ENCODE measurements around the gene LCA5L. TPM values are rescaled to one million over a fixed set of nuclear protein-coding genes. Genes with fewer than 3 reads are reported as not detected.

The LCA5L gene
- 0.47 TPM for polyA plus RNA-seq (2012; ENCODE audit: missing spikeins)

DNA sequence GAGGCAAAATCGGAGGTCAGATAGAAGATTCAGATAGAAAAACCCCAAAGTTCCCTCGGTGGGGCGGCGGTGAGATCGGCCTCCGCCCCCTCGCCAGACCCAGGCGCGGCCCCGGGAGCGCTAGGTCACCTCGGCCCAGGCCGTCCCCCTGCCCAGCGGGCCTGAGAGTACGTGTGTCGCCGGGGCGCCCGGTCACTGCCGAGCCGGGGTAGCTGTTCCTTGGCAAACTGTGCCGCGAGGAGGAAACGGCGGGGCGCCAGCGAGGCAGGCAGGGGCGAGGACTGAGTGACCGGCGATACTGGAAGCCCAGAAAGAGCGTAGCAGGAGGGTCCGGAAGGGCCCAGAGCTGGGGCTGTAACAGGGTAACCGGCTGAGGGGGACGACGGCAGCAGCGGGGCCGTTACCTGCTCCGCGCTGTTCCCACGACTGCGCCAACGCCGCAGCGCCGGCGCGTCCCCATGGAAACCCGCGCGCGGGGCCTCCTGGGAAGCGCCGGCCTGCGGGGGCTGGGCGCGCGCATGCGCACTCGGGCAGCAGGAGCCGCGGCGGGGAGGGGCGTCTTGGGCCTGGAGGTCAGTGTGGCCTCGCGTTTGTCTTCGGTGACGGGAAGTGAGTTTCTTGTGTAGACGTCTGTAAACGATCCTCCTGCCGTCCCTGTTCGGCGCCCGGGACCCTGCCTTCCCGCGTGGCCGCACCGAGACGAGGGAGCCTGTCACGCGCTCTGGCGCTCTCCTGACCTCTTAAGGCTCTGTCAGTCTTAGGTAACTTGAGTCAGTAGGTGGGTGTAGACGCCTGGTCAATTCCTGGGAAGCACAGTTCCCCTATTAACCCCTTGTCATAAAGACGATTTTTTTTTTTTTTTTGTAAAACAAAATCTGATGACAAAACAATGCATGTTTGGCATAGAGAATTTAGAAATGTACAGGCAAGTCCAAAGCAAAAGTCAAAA lies at the start of gene LCA5L:
Gene LCA5L, minus strand, starts transcription at position 458 of the 949 bp plus-strand sequence. CDS start 17,285 bp downstream, outside the sequence.
- TF ChIP-seq POLR2AphosphoS5 (IDR thresholded peaks at IDR 0.05; ENCODE audit: low read depth, low read length) (peak; percentile 69), POLR2A (IDR thresholded peaks at IDR 0.05; ENCODE audit: low read depth, low read length) (peak; percentile 82), TAF1 (IDR thresholded peaks at IDR 0.05; ENCODE audit: borderline replicate concordance, low read depth, low read length) (peak; percentile 57)
- peak; percentile 97 for FAIRE-seq
- DNase-seq (ENCODE audit: insufficient read length) = peak; percentile 92

DNA sequence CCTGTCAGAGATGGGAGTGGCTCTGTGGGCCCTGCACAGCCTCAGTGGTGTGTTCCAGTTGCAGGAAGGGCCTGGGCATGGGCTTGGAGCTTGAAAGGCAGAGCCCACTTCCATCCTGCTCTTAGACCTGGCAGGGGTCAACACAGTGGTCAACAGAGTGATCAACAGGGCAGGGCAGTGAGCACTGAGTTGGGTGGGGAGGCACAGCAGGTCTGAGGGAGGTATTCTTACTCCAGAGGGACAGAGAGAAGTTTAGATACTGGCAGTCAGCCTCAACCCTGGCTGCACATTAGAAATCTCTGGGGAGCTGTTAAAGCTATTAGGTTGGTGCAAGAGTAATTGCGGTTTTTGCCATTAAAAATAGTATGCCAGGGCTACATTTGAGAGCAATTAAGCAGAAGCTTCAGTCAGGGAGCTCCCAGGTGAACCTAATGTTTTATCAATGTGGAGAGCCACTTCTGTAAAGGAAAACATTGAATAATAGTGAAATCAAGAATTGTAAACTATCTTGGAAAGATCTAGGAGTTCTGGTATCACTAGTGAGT lies 43.9 kb upstream of the LCA5L start:
- FAIRE-seq (no peak), DNase-seq (ENCODE audit: insufficient read length) (no peak)
- TF ChIP-seq TAF1 (IDR thresholded peaks at IDR 0.05; ENCODE audit: borderline replicate concordance, low read depth, low read length) = no peak
- no peak for TF ChIP-seq POLR2A (IDR thresholded peaks at IDR 0.05; ENCODE audit: low read depth, low read length)
- no peak for TF ChIP-seq POLR2AphosphoS5 (IDR thresholded peaks at IDR 0.05; ENCODE audit: low read depth, low read length)

DNA sequence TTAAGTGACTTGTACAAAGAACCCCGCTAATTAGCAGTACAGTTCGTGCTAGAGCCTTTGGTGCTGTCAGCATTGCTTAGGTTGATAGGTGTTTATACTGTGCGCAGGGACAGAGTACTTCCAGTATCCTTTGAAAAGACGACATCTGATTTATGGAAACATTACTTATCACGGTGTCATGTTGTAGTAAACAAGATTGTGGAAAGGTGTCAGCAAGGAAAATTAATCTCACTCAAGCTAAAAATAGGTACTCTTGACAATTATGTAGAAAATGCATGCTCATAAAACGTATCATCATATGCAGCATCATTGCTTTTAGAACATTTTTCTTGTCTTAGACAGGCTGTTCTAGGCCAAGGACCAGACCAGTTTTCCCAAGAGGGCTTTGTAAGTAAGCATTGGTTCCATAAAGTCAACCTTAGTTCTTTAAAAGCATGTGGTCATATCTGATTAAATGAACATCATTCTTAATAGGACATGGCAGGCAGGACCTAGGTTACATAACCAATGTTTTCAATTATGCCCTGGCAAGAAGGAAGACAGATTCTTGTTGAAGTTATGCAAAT lies 39.2 kb upstream of the LCA5L start:
- no peak for FAIRE-seq
- DNase-seq (ENCODE audit: insufficient read length) = no peak
- TF ChIP-seq POLR2A (IDR thresholded peaks at IDR 0.05; ENCODE audit: low read depth, low read length) = no peak
- TF ChIP-seq TAF1 (IDR thresholded peaks at IDR 0.05; ENCODE audit: borderline replicate concordance, low read depth, low read length) = no peak
- no peak for TF ChIP-seq POLR2AphosphoS5 (IDR thresholded peaks at IDR 0.05; ENCODE audit: low read depth, low read length)

GRCh38 chr21:39483917-39484316 lies 38.3 kb upstream of the LCA5L start:
- FAIRE-seq (no peak), DNase-seq (ENCODE audit: insufficient read length) (no peak)

GRCh38 chr21:39481886-39482285 lies 36.3 kb upstream of the LCA5L start:
- no peak for FAIRE-seq
- DNase-seq (ENCODE audit: insufficient read length) = no peak
- TF ChIP-seq TAF1 (IDR thresholded peaks at IDR 0.05; ENCODE audit: borderline replicate concordance, low read depth, low read length) (no peak), POLR2AphosphoS5 (IDR thresholded peaks at IDR 0.05; ENCODE audit: low read depth, low read length) (no peak), POLR2A (IDR thresholded peaks at IDR 0.05; ENCODE audit: low read depth, low read length) (no peak)

More at GRCh38 chr21:39483917-39484316, 38.3 kb upstream of the LCA5L start:
- no peak for TF ChIP-seq TAF1 (IDR thresholded peaks at IDR 0.05; ENCODE audit: borderline replicate concordance, low read depth, low read length)
- no peak for TF ChIP-seq POLR2A (IDR thresholded peaks at IDR 0.05; ENCODE audit: low read depth, low read length)

DNA sequence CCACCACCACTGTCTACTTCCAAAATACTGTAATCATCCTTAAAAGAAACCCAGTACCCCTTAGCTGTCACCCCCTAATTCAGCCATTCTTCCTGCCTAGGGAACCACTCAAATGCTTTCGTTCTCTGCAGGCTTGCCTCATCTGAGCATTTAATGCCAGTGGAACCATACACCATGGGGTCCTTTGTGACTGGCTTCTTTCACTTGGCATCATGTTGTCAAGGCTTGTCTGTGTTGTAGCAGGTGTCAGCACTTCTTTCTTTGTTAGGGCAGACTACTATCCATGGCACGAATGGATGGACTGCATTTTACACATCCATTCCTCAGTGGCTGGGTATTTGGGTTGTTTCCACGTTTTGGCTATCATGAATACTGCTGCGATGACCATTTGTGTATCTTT lies 34.7 kb upstream of the LCA5L start:
- FAIRE-seq (no peak), DNase-seq (ENCODE audit: insufficient read length) (no peak)
- TF ChIP-seq TAF1 (IDR thresholded peaks at IDR 0.05; ENCODE audit: borderline replicate concordance, low read depth, low read length) (no peak), POLR2A (IDR thresholded peaks at IDR 0.05; ENCODE audit: low read depth, low read length) (no peak), POLR2AphosphoS5 (IDR thresholded peaks at IDR 0.05; ENCODE audit: low read depth, low read length) (no peak)

GRCh38 chr21:39479814-39480182 lies 34.2 kb upstream of the LCA5L start:
- no peak for FAIRE-seq
- no peak for TF ChIP-seq TAF1 (IDR thresholded peaks at IDR 0.05; ENCODE audit: borderline replicate concordance, low read depth, low read length)
- TF ChIP-seq POLR2A (IDR thresholded peaks at IDR 0.05; ENCODE audit: low read depth, low read length) = no peak
- TF ChIP-seq POLR2AphosphoS5 (IDR thresholded peaks at IDR 0.05; ENCODE audit: low read depth, low read length) = no peak
- no peak for DNase-seq (ENCODE audit: insufficient read length)

DNA sequence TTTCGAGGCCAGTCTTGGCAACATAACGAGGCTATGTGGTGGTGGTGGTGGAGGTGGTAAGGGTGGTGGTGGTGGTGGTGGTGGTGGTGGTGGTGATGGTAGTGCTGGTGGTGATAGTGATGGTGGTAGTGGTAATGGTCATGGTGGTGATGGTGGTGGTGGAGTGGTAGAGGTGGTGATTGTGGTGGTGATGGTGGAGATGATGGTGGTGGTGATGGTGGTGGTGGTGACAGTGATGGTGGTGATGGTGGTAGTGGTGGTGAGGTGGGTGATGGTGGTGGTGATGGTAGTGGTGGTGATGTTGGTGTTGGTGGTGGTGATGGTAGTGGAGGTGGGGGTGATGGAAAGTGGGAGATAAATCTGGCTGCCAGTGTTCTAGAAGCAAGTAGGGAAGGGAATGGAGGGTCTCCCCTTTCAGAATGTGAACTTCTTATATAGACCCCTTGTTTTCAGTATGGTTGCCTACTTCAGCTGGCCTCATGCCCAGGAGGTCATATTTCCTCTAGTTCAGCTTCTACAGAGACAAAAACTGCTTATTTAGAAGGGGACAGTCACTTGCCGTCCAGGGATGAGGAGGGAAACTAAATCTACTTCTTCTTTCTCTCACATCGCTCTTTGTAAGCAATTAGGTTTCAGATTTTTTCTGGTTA lies 33.7 kb upstream of the LCA5L start:
- FAIRE-seq (no peak), DNase-seq (ENCODE audit: insufficient read length) (no peak)
- no peak for TF ChIP-seq TAF1 (IDR thresholded peaks at IDR 0.05; ENCODE audit: borderline replicate concordance, low read depth, low read length)
- TF ChIP-seq POLR2A (IDR thresholded peaks at IDR 0.05; ENCODE audit: low read depth, low read length) = no peak

GRCh38 chr21:39474611-39475010 lies 29.0 kb upstream of the LCA5L start:
- DNase-seq (ENCODE audit: insufficient read length) (no peak), FAIRE-seq (no peak)
- no peak for TF ChIP-seq POLR2A (IDR thresholded peaks at IDR 0.05; ENCODE audit: low read depth, low read length)
- no peak for TF ChIP-seq POLR2AphosphoS5 (IDR thresholded peaks at IDR 0.05; ENCODE audit: low read depth, low read length)
- TF ChIP-seq TAF1 (IDR thresholded peaks at IDR 0.05; ENCODE audit: borderline replicate concordance, low read depth, low read length) = no peak

DNA sequence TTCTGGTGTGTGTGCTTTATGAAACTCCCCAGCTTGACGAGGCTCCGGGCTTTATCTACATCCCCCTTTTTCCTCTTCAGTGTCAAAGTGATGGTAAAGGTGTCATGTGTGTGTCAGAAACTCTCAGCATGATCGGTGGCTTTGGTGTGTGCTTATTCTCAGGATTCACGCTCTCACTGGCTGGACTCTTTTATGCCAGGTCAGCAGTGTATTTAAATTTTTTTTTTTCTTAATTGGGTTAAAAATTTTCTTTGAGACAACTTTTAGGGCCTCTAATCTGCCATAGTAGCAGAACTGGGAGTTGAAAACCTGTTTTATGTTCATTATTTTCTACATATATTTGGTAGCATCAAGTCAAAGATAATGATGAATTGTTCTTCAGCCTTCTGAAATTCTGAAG lies 27.2 kb upstream of the LCA5L start:
- DNase-seq (ENCODE audit: insufficient read length) (no peak), FAIRE-seq (no peak)
- no peak for TF ChIP-seq POLR2A (IDR thresholded peaks at IDR 0.05; ENCODE audit: low read depth, low read length)
- no peak for TF ChIP-seq TAF1 (IDR thresholded peaks at IDR 0.05; ENCODE audit: borderline replicate concordance, low read depth, low read length)
- no peak for TF ChIP-seq POLR2AphosphoS5 (IDR thresholded peaks at IDR 0.05; ENCODE audit: low read depth, low read length)

GRCh38 chr21:39471598-39471997 lies 26.0 kb upstream of the LCA5L start:
- FAIRE-seq (no peak), DNase-seq (ENCODE audit: insufficient read length) (no peak)
- no peak for TF ChIP-seq TAF1 (IDR thresholded peaks at IDR 0.05; ENCODE audit: borderline replicate concordance, low read depth, low read length)
- no peak for TF ChIP-seq POLR2A (IDR thresholded peaks at IDR 0.05; ENCODE audit: low read depth, low read length)
- no peak for TF ChIP-seq POLR2AphosphoS5 (IDR thresholded peaks at IDR 0.05; ENCODE audit: low read depth, low read length)
